Retina (tissue), 1 donor: ENCODE results near the gene PPARG.
"Not testable (repeated sequence)": the region's sequence is repeated elsewhere in the genome, so short reads cannot be mapped to it uniquely, and the experiment has no call there.

Experiments used
- DNase-seq: peaks from one replicate; pipeline ENCODE4 v3.0.0-alpha.2; 2016

Gene PPARG

GRCh38 chr3:12445523-12446240 is 156.8 kb downstream of the PPARG start:
- no peak for DNase-seq

GRCh38 chr3:12446298-12446697 is 157.4 kb downstream of the PPARG start:
- no peak for DNase-seq

GRCh38 chr3:12447075-12447474 is 158.2 kb downstream of the PPARG start:
- no peak for DNase-seq

GRCh38 chr3:12448404-12449202 is 159.7 kb downstream of the PPARG start:
- not testable (repeated sequence) for DNase-seq

GRCh38 chr3:12449889-12450682 is 161.2 kb downstream of the PPARG start:
- DNase-seq: no peak

GRCh38 chr3:12451481-12451880 is 162.6 kb downstream of the PPARG start:
- no peak for DNase-seq

GRCh38 chr3:12451960-12452359 is 163.1 kb downstream of the PPARG start:
- no peak for DNase-seq

GRCh38 chr3:12452361-12453330 is 163.8 kb downstream of the PPARG start:
- no peak for DNase-seq

GRCh38 chr3:12454076-12454815 is 165.4 kb downstream of the PPARG start:
- no peak for DNase-seq

- no peak for DNase-seq
These were observed 165.9 kb downstream of the PPARG start for GRCh38 chr3:12454816-12455121.

- DNase-seq: no peak
These were observed 166.9 kb downstream of the PPARG start for GRCh38 chr3:12455740-12456139.

- no peak for DNase-seq
These were observed 167.6 kb downstream of the PPARG start for GRCh38 chr3:12456441-12456840.

- DNase-seq: not testable (repeated sequence)
These were observed 168.5 kb downstream of the PPARG start for GRCh38 chr3:12457380-12457779.

- DNase-seq: no peak
These were observed 170.0 kb downstream of the PPARG start for GRCh38 chr3:12458901-12459300.

GRCh38 chr3:12460127-12460526 is 171.3 kb downstream of the PPARG start:
- no peak for DNase-seq

- DNase-seq: no peak
These were observed 172.3 kb downstream of the PPARG start for GRCh38 chr3:12461097-12461649.

GRCh38 chr3:12462159-12462947 is 173.5 kb downstream of the PPARG start:
- no peak for DNase-seq

- no peak for DNase-seq
These were observed 174.8 kb downstream of the PPARG start for GRCh38 chr3:12463686-12464085.

- DNase-seq: no peak
These were observed 175.3 kb downstream of the PPARG start for GRCh38 chr3:12464181-12464580.

- DNase-seq: no peak
These were observed 176.4 kb downstream of the PPARG start for GRCh38 chr3:12465151-12465835.
